SK-N-SH treated with all-trans-retinoic acid at 6 μM for 48 hours (cell line): Measurements from ENCODE around the gene PRPF19.

Experiments
- ATAC-seq: fragments of 200-7000 bp; cut with Tn5 transposase; 3 replicates; pipeline ENCODE4 v1.9.1; 2020; ENCODE audit warnings: mild to moderate bottlenecking, moderate library complexity
- ARNTL ChIP-seq: fragments of 450-650 bp; formaldehyde crosslinking; IDR thresholded peaks from 2 replicates; pipeline ENCODE4 v1.5.0; 2020; ENCODE audit warnings: low read depth, mild to moderate bottlenecking, moderate library complexity, borderline replicate concordance
- BACH2 ChIP-seq: fragments of 250-450 bp; sonication (Bioruptor Pico); IDR thresholded peaks from 2 replicates; pipeline ENCODE4 v1.9.0; 2021; ENCODE audit warnings: mild to moderate bottlenecking, borderline replicate concordance
- CSRNP3 ChIP-seq: fragments of 250-450 bp; sonication (Bioruptor Pico); IDR thresholded peaks from 2 replicates; pipeline ENCODE4 v1.5.1; 2021; ENCODE audit warnings: mild to moderate bottlenecking, moderate library complexity
- ESRRG ChIP-seq: fragments of 250-450 bp; sonication (Bioruptor Pico); IDR thresholded peaks from 2 replicates; pipeline ENCODE4 v1.6.1; 2021; ENCODE audit warnings: mild to moderate bottlenecking
- OSR1 ChIP-seq: fragments of 250-450 bp; sonication (Bioruptor Pico); IDR thresholded peaks from 2 replicates; pipeline ENCODE4 v1.8.0; 2022; ENCODE audit warnings: moderate library complexity, mild to moderate bottlenecking, inconsistent platforms
- POU6F1 ChIP-seq: fragments of 250-450 bp; sonication (Bioruptor Pico); IDR thresholded peaks from 2 replicates; pipeline ENCODE4 v1.8.0; 2021; ENCODE audit warnings: low read depth, mild to moderate bottlenecking, moderate library complexity, borderline replicate concordance
- PPARA ChIP-seq: fragments of 250-450 bp; sonication (Bioruptor Pico); IDR thresholded peaks from 2 replicates; pipeline ENCODE4 v1.5.0; 2020; ENCODE audit warnings: mild to moderate bottlenecking, borderline replicate concordance
- RARB ChIP-seq: fragments of 250-450 bp; sonication (Bioruptor Pico); IDR thresholded peaks from 2 replicates; pipeline ENCODE4 v1.8.0; 2021; ENCODE audit warnings: mild to moderate bottlenecking, moderate library complexity
- SNAI2 ChIP-seq: fragments of 250-450 bp; sonication (Bioruptor Pico); IDR thresholded peaks from 2 replicates; pipeline ENCODE4 v1.5.0; 2020; ENCODE audit warnings: mild to moderate bottlenecking, moderate library complexity
- TOX ChIP-seq: fragments of 250-450 bp; sonication (Bioruptor Pico); IDR thresholded peaks from 2 replicates; pipeline ENCODE4 v1.8.0; 2021; ENCODE audit warnings: mild to moderate bottlenecking, moderate library complexity, borderline replicate concordance
- ZC3H10 ChIP-seq: fragments of 250-450 bp; sonication (Bioruptor Pico); IDR thresholded peaks from 2 replicates; pipeline ENCODE4 v1.5.1; 2021; ENCODE audit warnings: mild to moderate bottlenecking, moderate library complexity
- ZFP3 ChIP-seq: fragments of 250-450 bp; sonication (Bioruptor Pico); IDR thresholded peaks from 2 replicates; pipeline ENCODE4 v1.5.0; 2020; ENCODE audit warnings: mild to moderate bottlenecking, moderate library complexity
- ZFP30 ChIP-seq: fragments of 450-650 bp; formaldehyde crosslinking; IDR thresholded peaks from 2 replicates; pipeline ENCODE4 v1.5.0; 2022; ENCODE audit warnings: mild to moderate bottlenecking, moderate library complexity
- ZNF565 ChIP-seq: fragments of 450-650 bp; formaldehyde crosslinking; conservative IDR thresholded peaks from 2 replicates; pipeline ENCODE4 v1.5.0; 2020; ENCODE audit warnings: low read depth, mild to moderate bottlenecking, moderate library complexity
- ZNF70 ChIP-seq: fragments of 450-650 bp; formaldehyde crosslinking; IDR thresholded peaks from 2 replicates; pipeline ENCODE4 v1.5.0; 2020; ENCODE audit warnings: mild to moderate bottlenecking, moderate library complexity
- ZNF8 ChIP-seq: fragments of 450-650 bp; formaldehyde crosslinking; IDR thresholded peaks from 2 replicates; pipeline ENCODE4 v1.5.0; 2020; ENCODE audit warnings: mild to moderate bottlenecking, moderate library complexity
- TF ChIP-seq, protein P1 (sequence below): fragments of 250-450 bp; sonication (Bioruptor Pico); IDR thresholded peaks from 2 replicates; pipeline ENCODE4 v1.5.1; 2020; ENCODE audit warnings: low read depth, mild to moderate bottlenecking, moderate library complexity
- TF ChIP-seq, protein P2 (sequence below): fragments of 250-450 bp; sonication (Bioruptor Pico); IDR thresholded peaks from 2 replicates; pipeline ENCODE4 v1.5.0; 2020; ENCODE audit warnings: mild to moderate bottlenecking, moderate library complexity

PRPF19 gene

GRCh38 chr11:60872961-60873524 is 33.3 kb downstream of the PRPF19 start (continued):
- TF ChIP-seq POU6F1 (CRISPR knock-in tag) (no peak), ARNTL (CRISPR knock-in tag) (no peak)

DNA sequence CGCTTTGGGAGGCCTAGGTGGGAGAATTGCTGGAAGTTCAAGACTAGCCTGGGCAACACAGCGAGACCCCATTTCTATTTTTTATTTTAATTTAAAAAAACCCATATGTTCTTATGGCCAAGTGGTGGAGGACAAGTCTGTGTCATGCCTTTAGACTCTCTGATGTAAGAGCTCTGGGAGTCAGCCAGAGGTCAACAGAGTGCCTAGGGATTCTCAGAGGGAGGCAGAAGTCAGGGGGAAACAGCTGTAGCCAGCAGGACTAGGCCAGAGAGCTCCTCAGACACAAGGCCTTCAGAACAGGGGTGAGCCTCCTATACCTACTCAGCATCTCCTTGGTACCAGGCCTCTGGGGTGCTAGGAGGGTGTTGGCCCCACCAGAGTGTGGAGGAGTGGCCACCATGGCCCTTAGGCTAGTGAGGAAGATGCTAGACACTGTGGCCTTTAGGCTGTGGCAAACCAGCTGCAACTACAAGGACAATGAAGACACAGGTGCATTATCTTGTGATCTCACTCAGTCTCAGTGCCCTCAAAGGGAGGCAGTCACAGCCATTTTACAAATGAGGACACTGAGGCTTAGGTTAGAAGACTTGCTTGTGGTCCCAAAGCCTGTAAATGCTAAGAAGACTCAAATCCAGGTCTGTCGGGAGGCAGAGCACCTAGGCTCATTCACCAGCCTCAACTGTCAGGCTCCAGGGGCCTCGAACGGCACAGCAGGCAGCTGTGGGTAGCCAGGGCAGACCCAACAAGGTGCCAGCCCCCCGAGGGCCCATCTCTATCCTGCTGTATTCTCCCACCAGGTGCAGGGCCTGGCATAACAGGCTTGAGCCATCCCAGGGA is 34.0 kb downstream of the PRPF19 start:
- TF ChIP-seq ARNTL (CRISPR knock-in tag) (no peak), CSRNP3 (CRISPR knock-in tag) (no peak), ZNF8 (CRISPR knock-in tag) (no peak), ESRRG (CRISPR knock-in tag) (no peak), ZFP30 (CRISPR knock-in tag) (no peak), RARB (CRISPR knock-in tag) (no peak), ZC3H10 (no peak)
- peak; percentile 28; the same call in 1 of the 3 replicates for ATAC-seq

- peak; percentile 70 for ATAC-seq
- TF ChIP-seq ZFP3 = no peak
- no peak for TF ChIP-seq TOX (CRISPR knock-in tag)
- no peak for TF ChIP-seq ARNTL (CRISPR knock-in tag)
- no peak for TF ChIP-seq POU6F1 (CRISPR knock-in tag)
- TF ChIP-seq, protein P1, sequence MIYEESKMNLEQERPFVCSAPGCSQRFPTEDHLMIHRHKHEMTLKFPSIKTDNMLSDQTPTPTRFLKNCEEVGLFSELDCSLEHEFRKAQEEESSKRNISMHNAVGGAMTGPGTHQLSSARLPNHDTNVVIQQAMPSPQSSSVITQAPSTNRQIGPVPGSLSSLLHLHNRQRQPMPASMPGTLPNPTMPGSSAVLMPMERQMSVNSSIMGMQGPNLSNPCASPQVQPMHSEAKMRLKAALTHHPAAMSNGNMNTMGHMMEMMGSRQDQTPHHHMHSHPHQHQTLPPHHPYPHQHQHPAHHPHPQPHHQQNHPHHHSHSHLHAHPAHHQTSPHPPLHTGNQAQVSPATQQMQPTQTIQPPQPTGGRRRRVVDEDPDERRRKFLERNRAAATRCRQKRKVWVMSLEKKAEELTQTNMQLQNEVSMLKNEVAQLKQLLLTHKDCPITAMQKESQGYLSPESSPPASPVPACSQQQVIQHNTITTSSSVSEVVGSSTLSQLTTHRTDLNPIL = no peak
- TF ChIP-seq BACH2 = no peak
- no peak for TF ChIP-seq ZNF565 (CRISPR knock-in tag)
- no peak for TF ChIP-seq ZFP30 (CRISPR knock-in tag)
- no peak for TF ChIP-seq OSR1 (CRISPR knock-in tag)
- TF ChIP-seq ESRRG (CRISPR knock-in tag) = no peak
- TF ChIP-seq PPARA (CRISPR knock-in tag) = no peak
- no peak for TF ChIP-seq CSRNP3 (CRISPR knock-in tag)
- TF ChIP-seq SNAI2 = no peak
- no peak for TF ChIP-seq ZC3H10
Measured at GRCh38 chr11:60871378-60872061, 34.9 kb downstream of the PRPF19 start.

- TF ChIP-seq RARB (CRISPR knock-in tag) = no peak
- TF ChIP-seq, protein P2, sequence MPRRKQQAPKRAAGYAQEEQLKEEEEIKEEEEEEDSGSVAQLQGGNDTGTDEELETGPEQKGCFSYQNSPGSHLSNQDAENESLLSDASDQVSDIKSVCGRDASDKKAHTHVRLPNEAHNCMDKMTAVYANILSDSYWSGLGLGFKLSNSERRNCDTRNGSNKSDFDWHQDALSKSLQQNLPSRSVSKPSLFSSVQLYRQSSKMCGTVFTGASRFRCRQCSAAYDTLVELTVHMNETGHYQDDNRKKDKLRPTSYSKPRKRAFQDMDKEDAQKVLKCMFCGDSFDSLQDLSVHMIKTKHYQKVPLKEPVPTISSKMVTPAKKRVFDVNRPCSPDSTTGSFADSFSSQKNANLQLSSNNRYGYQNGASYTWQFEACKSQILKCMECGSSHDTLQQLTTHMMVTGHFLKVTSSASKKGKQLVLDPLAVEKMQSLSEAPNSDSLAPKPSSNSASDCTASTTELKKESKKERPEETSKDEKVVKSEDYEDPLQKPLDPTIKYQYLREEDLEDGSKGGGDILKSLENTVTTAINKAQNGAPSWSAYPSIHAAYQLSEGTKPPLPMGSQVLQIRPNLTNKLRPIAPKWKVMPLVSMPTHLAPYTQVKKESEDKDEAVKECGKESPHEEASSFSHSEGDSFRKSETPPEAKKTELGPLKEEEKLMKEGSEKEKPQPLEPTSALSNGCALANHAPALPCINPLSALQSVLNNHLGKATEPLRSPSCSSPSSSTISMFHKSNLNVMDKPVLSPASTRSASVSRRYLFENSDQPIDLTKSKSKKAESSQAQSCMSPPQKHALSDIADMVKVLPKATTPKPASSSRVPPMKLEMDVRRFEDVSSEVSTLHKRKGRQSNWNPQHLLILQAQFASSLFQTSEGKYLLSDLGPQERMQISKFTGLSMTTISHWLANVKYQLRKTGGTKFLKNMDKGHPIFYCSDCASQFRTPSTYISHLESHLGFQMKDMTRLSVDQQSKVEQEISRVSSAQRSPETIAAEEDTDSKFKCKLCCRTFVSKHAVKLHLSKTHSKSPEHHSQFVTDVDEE (CRISPR knock-in tag) = no peak
- TF ChIP-seq BACH2 = no peak
- no peak for TF ChIP-seq ZFP30 (CRISPR knock-in tag)
- no peak for TF ChIP-seq ZNF565 (CRISPR knock-in tag)
- TF ChIP-seq ZNF8 (CRISPR knock-in tag) = no peak
- no peak for TF ChIP-seq ZNF70 (CRISPR knock-in tag)
- no peak for TF ChIP-seq ZFP3
Measured at GRCh38 chr11:60870733-60871377, 35.5 kb downstream of the PRPF19 start.

More at GRCh38 chr11:60870733-60871377, 35.5 kb downstream of the PRPF19 start:
- ATAC-seq = no peak
